ENCODE results near the gene REPS2.

The REPS2 gene

DNA sequence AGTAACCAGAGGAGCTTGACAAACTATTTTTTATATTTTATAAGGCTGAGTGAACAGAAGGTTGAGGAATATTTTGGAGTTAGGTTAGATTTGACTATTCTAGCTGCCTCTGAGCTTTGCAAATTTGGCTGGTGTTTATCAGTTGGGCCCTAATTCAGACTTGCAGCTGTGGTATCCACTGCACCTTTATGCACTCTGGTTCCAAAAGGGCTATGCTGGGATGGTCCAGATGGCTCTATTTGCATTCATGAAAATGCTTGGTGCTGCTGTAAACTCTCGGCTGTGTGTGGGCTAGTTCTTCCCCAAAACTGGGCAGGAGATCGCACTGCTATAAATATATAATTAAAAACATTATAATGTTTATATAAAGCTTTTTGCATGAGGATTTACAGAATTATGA lies 106.3 kb downstream of the REPS2 start:
- FAIRE-seq (no peak), DNase-seq (ENCODE audit: insufficient read length, low spot score) (no peak)
- TF ChIP-seq PAX5 (IDR thresholded peaks at IDR 0.05; ENCODE audit: insufficient read depth, low read length, severe bottlenecking), result no peak
- no peak for TF ChIP-seq TAF1 (IDR thresholded peaks at IDR 0.05; ENCODE audit: low read depth, low read length)
- no peak for TF ChIP-seq POLR2A (IDR thresholded peaks at IDR 0.05; ENCODE audit: low read depth, low read length)
- no peak for TF ChIP-seq SPI1 (IDR thresholded peaks at IDR 0.05; ENCODE audit: low read depth, low read length)
- no peak for TF ChIP-seq POLR2AphosphoS5 (IDR thresholded peaks at IDR 0.05; ENCODE audit: low read depth, low read length)
- no peak for TF ChIP-seq POU2F2 (IDR thresholded peaks at IDR 0.05; ENCODE audit: low read depth, low read length)

DNA sequence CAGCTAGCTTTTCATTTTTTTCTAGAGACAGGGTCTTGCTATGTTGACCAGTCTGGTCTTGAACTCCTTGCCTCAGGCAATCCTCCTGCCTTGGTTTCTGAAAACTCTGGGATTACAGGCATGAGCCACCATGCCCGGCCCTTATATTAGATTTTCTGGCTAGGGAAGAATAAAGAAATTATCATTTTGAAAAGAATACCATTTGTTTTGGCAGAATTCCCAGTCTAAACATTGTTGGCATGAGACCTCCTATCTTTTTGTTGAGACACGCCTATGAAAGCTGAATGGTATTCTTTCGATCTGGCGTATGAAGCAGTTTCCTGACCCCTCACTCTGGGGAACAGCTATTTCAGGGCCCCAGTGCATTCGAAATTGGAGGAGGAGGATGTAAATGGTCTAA lies 107.0 kb downstream of the REPS2 start:
- no peak for TF ChIP-seq POLR2A (IDR thresholded peaks at IDR 0.05; ENCODE audit: low read depth, low read length)
- no peak for TF ChIP-seq PAX5 (IDR thresholded peaks at IDR 0.05; ENCODE audit: insufficient read depth, low read length, severe bottlenecking)
- TF ChIP-seq POLR2AphosphoS5 (IDR thresholded peaks at IDR 0.05; ENCODE audit: low read depth, low read length), result no peak
- no peak for TF ChIP-seq POU2F2 (IDR thresholded peaks at IDR 0.05; ENCODE audit: low read depth, low read length)
- TF ChIP-seq TAF1 (IDR thresholded peaks at IDR 0.05; ENCODE audit: low read depth, low read length), result no peak
- no peak for TF ChIP-seq SPI1 (IDR thresholded peaks at IDR 0.05; ENCODE audit: low read depth, low read length)
- DNase-seq (ENCODE audit: insufficient read length, low spot score) (no peak), FAIRE-seq (no peak)

DNA sequence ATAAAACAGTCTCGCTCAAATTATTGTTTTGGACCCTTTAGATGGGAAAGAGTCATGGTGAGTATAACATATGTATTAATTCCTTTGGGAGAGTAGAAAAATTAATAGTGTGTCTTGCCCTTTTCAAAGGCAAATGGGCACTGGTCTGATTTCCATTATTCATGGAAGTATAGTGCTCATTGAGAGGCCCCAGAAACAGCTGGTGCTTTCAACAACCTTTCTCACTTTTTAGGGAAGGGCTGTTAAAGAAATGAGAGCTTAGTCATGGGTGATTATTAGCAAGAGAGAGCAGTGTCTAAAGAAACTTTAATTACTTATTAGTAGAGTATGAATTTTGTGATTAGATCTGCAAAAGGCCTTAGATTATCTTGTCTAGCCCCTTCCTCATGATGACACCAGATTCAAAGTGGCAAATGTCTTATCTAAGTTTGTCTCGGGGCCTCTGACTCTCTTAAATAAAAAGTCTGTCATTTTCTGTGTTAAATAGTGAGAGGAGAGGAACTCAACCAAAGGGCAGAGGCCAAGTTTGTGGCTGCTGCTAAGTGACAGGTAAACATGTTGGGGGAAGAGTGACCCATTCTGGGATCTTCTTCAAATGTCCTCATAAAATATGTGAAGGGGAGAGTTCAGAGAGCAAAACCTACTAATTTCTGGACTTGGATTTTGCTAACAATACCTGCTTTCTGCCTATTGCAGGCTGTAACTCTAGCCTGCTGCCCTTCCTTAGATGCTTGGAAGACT lies 110.6 kb downstream of the REPS2 start:
- FAIRE-seq (no peak), DNase-seq (ENCODE audit: insufficient read length, low spot score) (no peak)
- TF ChIP-seq SPI1 (IDR thresholded peaks at IDR 0.05; ENCODE audit: low read depth, low read length) (no peak), POLR2AphosphoS5 (IDR thresholded peaks at IDR 0.05; ENCODE audit: low read depth, low read length) (no peak), TAF1 (IDR thresholded peaks at IDR 0.05; ENCODE audit: low read depth, low read length) (no peak), POLR2A (IDR thresholded peaks at IDR 0.05; ENCODE audit: low read depth, low read length) (no peak), PAX5 (IDR thresholded peaks at IDR 0.05; ENCODE audit: insufficient read depth, low read length, severe bottlenecking) (no peak), POU2F2 (IDR thresholded peaks at IDR 0.05; ENCODE audit: low read depth, low read length) (no peak)

DNA sequence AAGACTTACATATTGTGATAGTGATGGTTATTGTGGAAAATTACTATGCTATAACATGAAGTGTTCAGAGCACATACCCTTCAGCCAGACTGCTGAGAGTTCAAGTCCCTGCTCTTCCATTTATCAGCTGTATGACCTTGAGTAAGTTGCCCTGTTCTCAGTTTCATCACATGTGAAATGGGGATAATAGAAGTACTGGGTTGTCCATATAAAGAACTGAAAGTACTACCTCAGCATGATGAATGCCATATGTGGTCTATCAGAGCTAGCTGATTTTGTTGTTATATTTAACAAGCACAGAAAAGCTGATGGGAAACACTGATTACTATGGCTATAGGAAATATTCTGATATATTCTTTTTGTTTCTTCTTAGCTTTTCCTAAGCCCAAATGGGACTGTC lies 115.6 kb downstream of the REPS2 start:
- no peak for DNase-seq (ENCODE audit: insufficient read length, low spot score)
- FAIRE-seq, result no peak
- TF ChIP-seq POLR2AphosphoS5 (IDR thresholded peaks at IDR 0.05; ENCODE audit: low read depth, low read length), result no peak
- no peak for TF ChIP-seq PAX5 (IDR thresholded peaks at IDR 0.05; ENCODE audit: insufficient read depth, low read length, severe bottlenecking)
- TF ChIP-seq POLR2A (IDR thresholded peaks at IDR 0.05; ENCODE audit: low read depth, low read length), result no peak
- TF ChIP-seq SPI1 (IDR thresholded peaks at IDR 0.05; ENCODE audit: low read depth, low read length), result no peak
- no peak for TF ChIP-seq POU2F2 (IDR thresholded peaks at IDR 0.05; ENCODE audit: low read depth, low read length)
- no peak for TF ChIP-seq TAF1 (IDR thresholded peaks at IDR 0.05; ENCODE audit: low read depth, low read length)

DNA sequence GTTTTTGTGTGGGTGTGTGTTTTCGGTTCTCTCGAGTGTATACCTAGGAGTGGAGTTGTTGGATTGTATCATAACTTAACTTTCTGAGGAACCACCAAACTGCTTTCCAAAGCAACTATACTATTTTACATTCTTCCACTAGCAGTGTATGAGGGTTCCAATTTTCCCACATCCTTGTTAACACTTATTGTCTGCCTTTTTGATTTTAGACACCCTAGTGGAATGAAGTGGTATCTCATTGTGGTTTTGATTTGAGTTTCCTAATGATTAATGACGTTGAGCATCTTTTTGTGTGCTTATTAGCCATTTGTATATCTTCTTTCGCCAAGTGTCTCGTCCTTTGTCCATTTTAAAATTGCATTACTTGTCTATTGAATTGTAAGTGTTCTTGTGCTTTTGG lies 118.6 kb downstream of the REPS2 start:
- FAIRE-seq (no peak), DNase-seq (ENCODE audit: insufficient read length, low spot score) (no peak)
- TF ChIP-seq POU2F2 (IDR thresholded peaks at IDR 0.05; ENCODE audit: low read depth, low read length) (no peak), SPI1 (IDR thresholded peaks at IDR 0.05; ENCODE audit: low read depth, low read length) (no peak), POLR2AphosphoS5 (IDR thresholded peaks at IDR 0.05; ENCODE audit: low read depth, low read length) (no peak), TAF1 (IDR thresholded peaks at IDR 0.05; ENCODE audit: low read depth, low read length) (no peak)

DNA sequence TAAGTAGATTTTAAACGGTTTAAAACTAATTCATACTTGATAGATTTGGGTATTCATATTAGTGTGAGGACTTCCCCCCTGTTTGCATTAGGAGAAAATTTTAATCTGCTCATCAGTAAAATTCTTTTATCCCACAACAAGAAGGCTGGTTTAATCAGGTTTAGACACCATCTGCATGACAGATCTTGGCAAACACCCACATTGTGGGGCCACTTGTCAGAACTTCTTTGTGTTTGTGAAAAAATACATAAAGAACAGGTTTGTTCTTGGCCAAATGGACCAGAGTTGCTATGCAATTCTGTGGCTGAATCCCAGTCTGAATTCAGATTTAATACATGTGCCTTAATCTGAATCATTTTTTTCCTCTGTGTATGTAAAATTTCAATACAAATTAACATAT lies 121.1 kb downstream of the REPS2 start:
- TF ChIP-seq TAF1 (IDR thresholded peaks at IDR 0.05; ENCODE audit: low read depth, low read length), result no peak
- TF ChIP-seq POLR2AphosphoS5 (IDR thresholded peaks at IDR 0.05; ENCODE audit: low read depth, low read length), result no peak
- TF ChIP-seq POU2F2 (IDR thresholded peaks at IDR 0.05; ENCODE audit: low read depth, low read length), result no peak
- no peak for TF ChIP-seq PAX5 (IDR thresholded peaks at IDR 0.05; ENCODE audit: insufficient read depth, low read length, severe bottlenecking)
- TF ChIP-seq SPI1 (IDR thresholded peaks at IDR 0.05; ENCODE audit: low read depth, low read length), result no peak
- TF ChIP-seq POLR2A (IDR thresholded peaks at IDR 0.05; ENCODE audit: low read depth, low read length), result no peak
- FAIRE-seq, result no peak

DNA sequence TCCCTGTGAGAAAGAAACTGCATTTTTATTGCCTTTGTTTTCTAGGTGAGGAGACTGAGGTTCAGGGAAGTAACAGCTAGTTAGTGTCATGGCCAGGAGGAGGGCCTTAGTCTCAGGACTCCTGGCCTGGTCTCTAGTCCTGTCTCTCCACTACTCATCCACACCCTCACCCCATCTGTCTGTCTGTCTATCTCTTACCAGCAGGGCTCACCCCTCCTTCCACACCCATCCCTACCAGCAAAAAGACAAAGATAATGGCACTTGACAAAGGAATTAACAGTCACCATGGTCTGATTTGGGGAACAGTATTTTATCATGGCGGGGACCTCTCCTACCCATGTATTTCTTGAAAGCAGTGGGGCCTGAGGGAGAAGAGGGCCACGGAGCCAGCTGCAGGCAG lies 125.8 kb downstream of the REPS2 start:
- FAIRE-seq, result no peak
- no peak for TF ChIP-seq POU2F2 (IDR thresholded peaks at IDR 0.05; ENCODE audit: low read depth, low read length)
- TF ChIP-seq PAX5 (IDR thresholded peaks at IDR 0.05; ENCODE audit: insufficient read depth, low read length, severe bottlenecking), result no peak
- no peak for TF ChIP-seq POLR2A (IDR thresholded peaks at IDR 0.05; ENCODE audit: low read depth, low read length)
- no peak for TF ChIP-seq SPI1 (IDR thresholded peaks at IDR 0.05; ENCODE audit: low read depth, low read length)
- TF ChIP-seq TAF1 (IDR thresholded peaks at IDR 0.05; ENCODE audit: low read depth, low read length), result no peak
- TF ChIP-seq POLR2AphosphoS5 (IDR thresholded peaks at IDR 0.05; ENCODE audit: low read depth, low read length), result no peak

More for the DNA sequence above, 121.1 kb downstream of the REPS2 start:
- no peak for DNase-seq (ENCODE audit: insufficient read length, low spot score)

DNA sequence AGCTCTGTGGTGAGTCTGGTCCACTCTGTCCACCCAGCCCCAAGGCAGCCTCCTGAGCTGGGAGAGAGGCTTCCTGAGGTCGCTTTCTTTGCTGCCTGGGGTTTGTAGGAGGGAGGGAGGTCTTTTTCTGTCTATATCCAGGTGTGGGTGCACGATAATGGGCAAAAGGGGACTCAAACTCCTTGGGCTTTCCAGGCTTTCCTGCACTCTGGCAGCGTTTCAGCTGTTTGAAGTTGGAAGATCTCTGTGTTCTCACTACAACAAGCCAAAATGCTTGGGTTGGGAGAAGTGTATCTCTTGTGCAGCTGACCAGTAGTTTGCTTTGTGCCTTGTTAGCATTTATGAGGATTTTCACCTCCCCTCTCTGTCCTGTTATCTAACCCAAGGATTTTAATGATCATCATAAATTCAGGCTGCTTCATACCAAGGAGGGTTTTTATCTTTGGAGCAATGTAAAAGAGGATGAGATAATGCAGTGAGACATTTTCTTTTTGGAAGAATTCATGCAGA lies 126.3 kb downstream of the REPS2 start:
- FAIRE-seq (no peak), DNase-seq (ENCODE audit: insufficient read length, low spot score) (no peak)
- TF ChIP-seq POU2F2 (IDR thresholded peaks at IDR 0.05; ENCODE audit: low read depth, low read length) (no peak), PAX5 (IDR thresholded peaks at IDR 0.05; ENCODE audit: insufficient read depth, low read length, severe bottlenecking) (no peak), TAF1 (IDR thresholded peaks at IDR 0.05; ENCODE audit: low read depth, low read length) (no peak), POLR2A (IDR thresholded peaks at IDR 0.05; ENCODE audit: low read depth, low read length) (no peak), SPI1 (IDR thresholded peaks at IDR 0.05; ENCODE audit: low read depth, low read length) (no peak), POLR2AphosphoS5 (IDR thresholded peaks at IDR 0.05; ENCODE audit: low read depth, low read length) (no peak)

More for the DNA sequence above, 125.8 kb downstream of the REPS2 start:
- DNase-seq (ENCODE audit: insufficient read length, low spot score), result no peak

DNA sequence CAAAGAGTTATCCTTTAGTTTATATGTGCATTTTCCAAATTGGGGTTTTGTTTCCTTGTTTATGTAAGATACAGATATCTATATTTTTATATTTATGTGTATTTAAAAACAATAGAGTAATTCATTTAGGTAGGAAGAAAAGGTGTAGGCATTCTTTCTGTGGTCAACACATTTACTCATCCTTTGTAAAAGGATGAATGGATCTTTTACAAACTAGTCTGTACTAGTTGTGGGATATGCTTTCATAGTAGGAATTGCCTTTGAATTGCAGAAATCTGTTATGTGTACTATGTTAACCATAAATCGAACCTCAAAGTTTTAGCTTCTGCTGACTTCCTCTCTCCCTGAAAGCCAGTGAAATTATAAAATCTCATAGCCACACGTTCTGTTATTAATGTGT lies 128.5 kb downstream of the REPS2 start:
- no peak for DNase-seq (ENCODE audit: insufficient read length, low spot score)
- FAIRE-seq, result no peak
- no peak for TF ChIP-seq PAX5 (IDR thresholded peaks at IDR 0.05; ENCODE audit: insufficient read depth, low read length, severe bottlenecking)
- no peak for TF ChIP-seq SPI1 (IDR thresholded peaks at IDR 0.05; ENCODE audit: low read depth, low read length)
- TF ChIP-seq POLR2AphosphoS5 (IDR thresholded peaks at IDR 0.05; ENCODE audit: low read depth, low read length), result no peak
- no peak for TF ChIP-seq POLR2A (IDR thresholded peaks at IDR 0.05; ENCODE audit: low read depth, low read length)
- no peak for TF ChIP-seq POU2F2 (IDR thresholded peaks at IDR 0.05; ENCODE audit: low read depth, low read length)
- no peak for TF ChIP-seq TAF1 (IDR thresholded peaks at IDR 0.05; ENCODE audit: low read depth, low read length)

All from GM12891 (cell line).